KBM-7 (cell line): ENCODE data around the gene SEMA7A.
"Not testable (repeated sequence)": the region's sequence is repeated elsewhere in the genome, so short reads cannot be mapped to it uniquely, and the experiment has no call there.

ENCODE experiments used
- DNase-seq: peaks from one replicate; pipeline ENCODE4 v3.0.0-alpha.2; 2015
- in situ Hi-C: fragments of 300-500 bp; cut with MboI; formaldehyde crosslinking; loops from 2 replicates; pipeline ENCODE4 v1.14.3; 2020; ENCODE audit warnings: low sequenced_read_pairs, low pct_unique_long_range_greater_than_20kb, mixed read lengths

The SEMA7A gene

DNA sequence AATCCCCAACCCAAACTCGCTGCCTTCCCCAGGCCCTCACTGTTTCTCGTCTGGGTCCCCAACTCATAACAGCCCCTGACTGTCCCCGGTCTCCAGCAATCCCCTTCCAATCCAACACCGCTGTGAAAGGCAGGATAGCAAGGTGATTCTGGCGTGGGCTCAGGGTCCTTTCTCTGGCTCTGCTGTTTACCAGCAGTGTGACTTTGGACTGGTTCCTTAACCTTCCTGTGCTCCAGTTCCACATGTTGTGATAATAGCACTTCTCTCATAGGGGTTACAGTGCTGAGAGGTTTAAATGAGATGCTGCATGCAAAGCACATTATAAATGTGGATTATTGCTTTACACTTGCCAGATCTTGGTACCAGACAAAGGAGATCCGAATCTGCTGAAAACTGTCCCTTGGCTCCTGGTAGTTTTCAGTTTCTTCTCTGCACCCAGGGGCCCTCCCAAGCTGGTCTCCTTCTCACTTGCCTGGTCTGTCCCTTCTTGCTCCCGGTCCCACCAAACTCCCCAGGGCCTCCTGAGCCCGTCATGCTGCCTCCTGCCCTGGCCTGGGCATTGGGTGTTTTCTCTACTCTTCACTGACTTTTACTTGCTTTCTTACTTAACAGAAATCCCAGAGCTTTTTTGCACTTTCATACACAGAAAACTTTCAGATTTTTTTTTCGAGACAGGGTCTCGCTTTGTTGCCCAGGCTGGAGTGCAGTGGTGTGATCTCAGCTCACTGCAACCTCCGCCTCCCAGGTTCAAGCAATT lies 39.5 kb downstream of the SEMA7A start:
- in situ Hi-C loops: no loop called here
- DNase-seq: no peak

DNA sequence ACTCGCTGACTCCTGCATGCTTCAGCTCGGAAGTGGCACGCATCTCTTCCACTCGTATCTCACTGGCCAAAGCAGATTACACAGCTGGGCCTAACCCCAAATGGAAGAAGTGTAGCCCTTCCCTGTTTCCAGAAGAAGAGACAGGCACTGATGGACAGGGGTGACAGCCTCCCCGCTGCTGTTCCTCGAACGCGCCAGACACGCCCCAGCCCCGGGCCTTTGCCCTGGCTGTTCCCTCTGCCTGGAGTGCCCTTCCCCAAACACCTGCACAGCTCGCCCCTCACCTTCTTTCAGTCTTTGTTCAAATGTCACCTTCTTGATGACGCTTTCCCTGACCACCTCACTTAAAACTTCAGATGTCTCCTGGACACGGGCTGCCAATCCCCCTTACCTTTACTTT lies 40.3 kb downstream of the SEMA7A start:
- no peak for DNase-seq
- in situ Hi-C loops: no loop called here

DNA sequence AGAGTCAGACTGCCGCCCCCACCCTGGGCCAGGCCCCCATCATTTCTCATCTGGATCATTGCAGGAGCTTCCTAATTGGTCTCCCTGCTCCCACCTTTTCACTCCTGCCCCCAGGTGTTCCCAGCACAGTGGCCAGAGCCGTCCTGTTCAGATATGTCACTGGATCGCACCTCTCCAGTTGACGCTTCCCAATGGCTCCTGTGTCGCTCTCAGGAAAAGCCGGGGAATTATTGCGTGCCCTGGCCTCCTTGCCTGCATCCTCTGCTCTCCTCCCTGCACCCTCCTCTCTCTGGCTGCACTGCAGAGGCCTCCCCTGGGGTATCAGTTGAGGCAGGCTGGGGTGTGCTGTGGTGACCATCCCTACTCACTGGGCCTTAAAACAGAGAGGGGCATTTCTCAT lies 40.9 kb downstream of the SEMA7A start:
- in situ Hi-C loops: no loop called here
- DNase-seq: no peak

DNA sequence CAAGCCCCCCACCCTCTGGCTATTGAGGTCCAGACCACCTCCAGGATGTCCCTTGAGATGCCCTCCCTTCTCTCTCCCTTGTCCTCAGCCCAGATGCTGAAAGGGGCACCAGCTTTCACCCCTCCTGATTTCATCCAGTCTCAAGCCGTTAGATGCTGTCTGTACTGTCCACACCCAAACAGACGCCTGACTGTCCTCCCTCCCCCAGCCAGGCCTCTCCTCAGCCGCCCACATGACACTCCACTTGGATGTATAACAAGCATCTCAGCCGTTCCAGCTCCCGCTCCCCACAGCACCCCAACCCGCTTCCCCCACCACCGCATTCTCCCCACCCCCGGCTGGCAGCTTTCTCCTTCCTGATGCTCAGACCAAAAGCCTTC lies 41.3 kb downstream of the SEMA7A start:
- in situ Hi-C loops: no loop called here

DNA sequence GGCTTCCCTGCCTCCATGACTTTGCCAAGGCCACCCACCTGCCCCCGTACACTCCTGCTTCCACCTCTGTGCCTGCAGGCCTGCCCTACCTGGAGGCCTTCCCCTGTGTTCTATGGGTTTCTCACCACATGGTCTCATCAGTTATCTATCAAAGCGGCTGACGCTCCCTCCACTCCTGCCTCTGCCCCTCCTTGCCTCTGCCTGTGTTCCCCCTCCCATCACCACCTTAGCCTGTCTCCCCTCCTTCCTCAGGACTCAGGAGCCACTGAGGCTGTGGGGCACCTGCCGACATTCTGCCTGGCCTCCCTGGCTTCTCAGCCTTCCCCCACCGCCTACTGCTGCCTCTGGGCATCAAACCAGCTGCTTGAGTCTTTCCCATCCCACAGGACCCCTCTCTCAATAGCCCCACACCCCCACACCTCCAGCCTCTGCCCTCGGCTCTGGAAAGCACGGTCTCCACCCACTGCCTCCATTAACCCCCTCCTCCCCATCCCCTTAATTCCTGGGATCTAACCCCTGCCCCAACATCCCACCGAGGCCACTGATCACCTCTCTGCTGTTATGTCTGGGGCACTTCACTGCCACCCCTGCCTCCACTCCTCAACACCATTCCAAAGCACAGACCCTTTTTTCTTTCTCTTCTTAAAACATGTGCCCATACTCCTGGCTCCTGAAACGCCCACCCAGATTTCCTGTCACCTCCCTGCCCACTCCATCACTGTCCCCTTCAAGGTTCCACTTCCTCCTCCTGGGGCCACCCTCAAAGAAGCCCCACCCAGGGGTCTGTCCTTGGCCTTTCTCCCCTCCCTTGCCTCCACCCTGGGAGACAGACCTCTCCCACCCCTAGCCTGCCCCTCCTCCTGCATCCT lies 41.9 kb downstream of the SEMA7A start:
- no peak for DNase-seq
- in situ Hi-C loops: no loop called here

More for the DNA sequence above, 41.3 kb downstream of the SEMA7A start:
- no peak for DNase-seq

DNA sequence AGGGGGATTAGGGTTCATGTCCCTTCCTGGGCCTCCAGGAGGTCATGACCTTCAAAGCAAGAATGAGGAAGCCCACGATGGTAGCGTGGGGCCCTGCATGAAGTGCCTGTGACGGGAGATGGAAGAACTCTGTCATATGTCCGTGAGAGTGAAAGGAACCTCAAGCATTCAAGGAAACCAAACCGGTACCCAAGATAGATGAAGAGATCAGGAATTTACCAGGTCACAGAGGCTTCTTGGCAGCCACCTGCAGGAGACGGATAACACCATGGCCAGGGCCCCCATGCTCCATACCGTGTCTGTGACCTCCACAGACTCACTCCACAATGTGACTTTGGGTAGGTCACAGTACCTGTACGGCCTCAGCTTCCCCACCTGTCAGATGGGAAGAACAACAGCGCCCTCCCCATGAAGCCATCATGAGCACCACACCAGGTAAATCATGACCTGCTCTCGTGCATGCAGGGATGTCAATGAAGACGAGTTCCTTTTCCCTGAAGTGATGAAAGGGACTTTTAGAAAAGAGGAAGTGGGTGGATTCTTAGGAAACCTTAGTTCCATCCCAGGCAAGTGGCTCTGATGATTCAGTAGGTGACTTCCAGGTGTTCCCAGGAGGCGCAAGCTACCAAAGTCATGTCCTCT lies 43.0 kb downstream of the SEMA7A start:
- DNase-seq: peak; percentile 76
- in situ Hi-C loops: no loop called here

DNA sequence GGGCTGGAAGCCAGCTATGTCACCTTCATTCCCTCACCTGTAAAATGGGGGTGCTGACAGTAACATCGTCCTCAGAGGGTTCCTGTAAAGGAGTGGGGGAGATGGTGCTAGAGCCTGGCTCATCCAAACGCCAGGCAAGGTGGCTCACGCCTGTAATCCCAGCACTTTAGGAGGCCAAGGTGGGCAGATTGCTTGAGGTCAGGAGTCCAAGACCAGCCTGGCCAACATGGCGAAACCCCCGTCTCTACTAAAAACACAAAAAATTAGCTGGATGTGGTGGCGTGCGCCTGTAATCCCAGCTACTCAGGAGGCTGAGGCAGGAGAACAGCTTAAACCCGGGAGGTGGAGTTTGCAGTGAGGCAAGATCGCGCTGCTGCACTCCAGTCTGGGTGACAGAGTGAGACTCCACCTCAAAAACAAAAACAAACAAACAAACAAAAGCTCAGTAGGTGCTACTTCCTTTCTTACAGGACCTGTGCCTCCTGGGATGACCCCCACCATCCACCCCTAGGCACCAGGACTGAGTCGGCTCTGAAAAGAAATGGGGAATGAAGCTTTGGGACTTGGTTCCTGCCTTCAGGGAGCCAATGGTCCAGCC lies 43.6 kb downstream of the SEMA7A start:
- DNase-seq, in situ Hi-C loops: not testable (repeated sequence)

DNA sequence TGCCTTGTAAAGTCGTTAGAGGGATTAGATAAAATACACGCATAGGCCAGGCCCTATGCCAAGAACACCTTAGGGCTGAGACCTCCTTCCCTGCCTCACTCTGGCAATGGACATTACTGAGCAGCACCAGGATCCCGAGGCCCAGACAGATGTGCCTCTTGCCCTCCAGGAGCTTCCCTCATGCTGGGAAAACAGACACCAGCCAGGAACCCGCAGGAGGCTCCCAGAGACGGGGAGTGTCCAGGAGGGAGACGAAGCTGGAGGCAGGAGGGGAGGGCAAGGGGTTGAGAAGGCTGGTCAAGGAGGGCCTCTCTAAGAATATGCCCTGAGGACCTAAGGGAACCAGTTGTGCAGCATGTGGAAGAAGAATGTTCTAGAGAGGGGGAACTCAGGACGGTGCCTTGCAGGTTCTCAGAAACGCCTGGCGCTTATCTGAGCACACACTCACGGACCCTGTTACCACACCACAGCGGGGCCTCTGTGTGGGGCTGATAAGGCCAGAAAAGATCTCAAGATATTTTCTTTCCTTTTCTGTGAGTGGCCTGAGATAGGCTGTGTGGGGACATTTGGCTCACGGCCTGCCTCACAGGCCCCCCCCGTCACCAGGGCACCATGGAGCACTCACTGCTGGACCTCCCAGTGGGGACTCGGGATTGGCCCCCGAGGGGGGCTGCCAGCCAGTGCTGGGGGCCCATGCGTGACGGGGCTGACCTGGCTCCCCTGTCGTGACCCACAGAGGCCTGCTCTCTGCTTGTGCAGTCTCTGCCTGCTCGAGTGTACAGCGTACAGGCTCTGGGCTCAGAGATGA lies 44.3 kb downstream of the SEMA7A start:
- in situ Hi-C loops: loop anchor here (10.0 kb wide), 2 partner anchors 45 to 235 kb away; partner anchors contain the start of gene SEMA7A
- DNase-seq: peak; percentile 97

DNA sequence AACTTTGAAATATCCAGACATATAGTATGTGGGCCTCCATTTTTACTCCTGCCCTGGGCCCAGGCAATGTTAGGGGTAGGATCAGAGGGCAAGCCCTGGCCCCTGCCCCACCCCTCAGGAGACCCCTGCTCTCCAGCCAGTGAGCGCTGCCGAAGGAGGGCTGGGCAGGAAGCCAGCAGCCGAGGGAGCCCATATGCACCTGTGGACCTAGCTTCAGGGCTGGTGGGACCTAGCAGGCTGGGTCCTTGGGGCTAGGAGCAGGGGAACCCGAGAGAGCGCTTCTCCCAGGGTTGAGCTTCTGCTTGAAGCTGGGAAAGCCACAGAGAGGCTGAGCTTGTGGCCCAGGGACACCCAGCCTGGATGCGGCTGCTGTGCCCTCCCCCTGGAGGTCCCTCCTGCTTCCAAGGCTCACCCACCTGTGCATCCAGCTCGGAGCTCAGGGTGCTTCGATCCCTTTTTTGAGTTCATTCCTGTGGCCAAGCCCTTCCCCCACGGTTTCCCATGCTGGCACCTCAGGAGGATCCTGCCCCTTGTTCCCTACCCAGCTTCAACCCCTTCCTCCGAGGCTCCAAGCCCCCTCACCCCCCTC lies 45.3 kb downstream of the SEMA7A start:
- DNase-seq: no peak
- in situ Hi-C loops: loop anchor here (10.0 kb wide), 2 partner anchors 46 to 236 kb away; partner anchors contain the start of gene SEMA7A

DNA sequence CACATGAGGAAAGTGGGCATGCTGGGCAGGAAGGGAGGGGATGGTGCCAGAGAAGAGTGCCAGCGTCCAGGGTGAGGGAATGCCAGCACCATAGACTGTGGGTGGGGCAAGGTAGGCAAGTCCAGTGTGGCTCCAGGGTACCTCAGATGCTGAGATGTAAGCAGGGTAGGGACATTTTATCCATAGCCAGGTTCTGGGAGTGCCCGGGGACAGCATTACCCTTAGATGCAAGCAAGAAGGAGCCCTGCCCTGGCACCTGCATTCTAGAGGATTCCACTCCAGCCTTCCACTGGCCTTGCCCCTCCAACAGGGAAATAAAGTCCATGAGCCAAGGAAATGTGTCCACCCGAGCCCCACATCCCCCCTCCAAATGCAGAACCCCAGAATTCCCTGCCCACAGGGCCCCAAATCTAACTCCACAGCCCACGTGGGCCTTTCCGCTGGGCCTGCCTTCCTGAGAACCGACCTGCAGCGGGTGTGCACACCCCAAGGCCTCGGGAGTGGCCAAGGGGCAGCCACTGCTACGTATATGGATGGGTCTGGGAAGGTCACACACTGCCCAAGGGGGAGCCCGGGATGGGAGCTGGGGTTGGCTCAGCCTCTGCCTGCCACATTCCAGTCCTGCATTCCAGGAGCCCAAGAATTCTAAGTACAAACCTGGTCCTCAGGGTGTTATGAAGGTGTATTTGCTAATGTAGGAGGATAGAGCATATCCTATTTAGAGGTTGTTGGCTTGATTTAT lies 46.0 kb downstream of the SEMA7A start:
- DNase-seq: no peak
- in situ Hi-C loops: loop anchor here (10.0 kb wide), 2 partner anchors 47 to 237 kb away; partner anchors contain the start of gene SEMA7A

DNA sequence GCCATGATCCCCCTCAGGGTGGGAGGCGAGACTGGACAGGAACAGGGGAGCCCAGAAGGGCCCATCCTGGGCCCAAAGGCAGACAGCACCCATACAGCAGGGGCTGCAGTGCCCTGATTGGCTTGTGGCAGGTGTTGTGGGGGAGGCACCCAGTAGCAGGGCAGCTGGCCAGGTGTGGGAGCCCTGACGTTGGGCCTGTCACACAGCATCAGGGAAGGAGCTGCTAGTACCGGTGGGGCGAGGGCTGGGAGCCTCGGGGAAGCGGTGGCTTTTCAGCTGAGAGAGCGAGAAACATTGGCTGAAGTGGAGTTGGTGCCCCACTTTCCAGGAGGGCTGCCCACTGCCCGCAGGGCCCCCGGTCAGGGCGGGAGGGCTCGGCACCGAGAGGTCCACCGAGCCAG lies 46.6 kb downstream of the SEMA7A start:
- in situ Hi-C loops: loop anchor here (10.0 kb wide), 2 partner anchors 48 to 238 kb away; partner anchors contain the start of gene SEMA7A
- DNase-seq: no peak

DNA sequence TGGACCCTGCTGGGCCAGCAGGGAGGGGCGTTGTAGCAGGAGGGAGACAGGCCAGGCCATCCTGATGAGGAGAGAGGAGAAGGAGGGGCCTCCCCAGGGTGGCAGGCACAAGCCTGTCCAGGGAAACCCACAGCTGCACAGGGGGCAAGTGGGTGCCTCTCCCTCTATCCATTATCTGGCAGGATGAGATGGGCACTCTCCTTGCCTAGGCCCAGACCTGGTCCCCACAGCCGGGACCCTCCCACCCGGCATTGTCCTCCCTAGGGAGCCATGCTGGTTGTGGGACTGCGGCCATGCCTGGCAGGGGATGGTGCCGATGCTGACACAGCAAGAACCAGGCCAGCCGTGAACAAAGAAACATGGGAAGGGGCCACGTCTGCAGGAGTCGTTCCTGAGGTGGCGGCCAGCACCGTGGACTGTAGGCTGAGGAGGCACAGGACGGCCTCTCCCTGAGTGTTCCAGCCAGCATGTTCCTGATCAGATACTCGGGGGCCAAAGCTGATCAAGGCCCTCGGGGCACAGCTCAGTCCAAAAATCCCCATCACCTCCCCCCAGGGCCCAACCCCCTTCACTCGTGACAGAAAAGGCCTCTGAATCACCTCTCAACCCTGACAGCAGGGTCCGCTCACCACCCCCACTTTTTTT lies 47.1 kb downstream of the SEMA7A start:
- in situ Hi-C loops: loop anchor here (10.0 kb wide), 2 partner anchors 48 to 238 kb away; partner anchors contain the start of gene SEMA7A
- DNase-seq: no peak

DNA sequence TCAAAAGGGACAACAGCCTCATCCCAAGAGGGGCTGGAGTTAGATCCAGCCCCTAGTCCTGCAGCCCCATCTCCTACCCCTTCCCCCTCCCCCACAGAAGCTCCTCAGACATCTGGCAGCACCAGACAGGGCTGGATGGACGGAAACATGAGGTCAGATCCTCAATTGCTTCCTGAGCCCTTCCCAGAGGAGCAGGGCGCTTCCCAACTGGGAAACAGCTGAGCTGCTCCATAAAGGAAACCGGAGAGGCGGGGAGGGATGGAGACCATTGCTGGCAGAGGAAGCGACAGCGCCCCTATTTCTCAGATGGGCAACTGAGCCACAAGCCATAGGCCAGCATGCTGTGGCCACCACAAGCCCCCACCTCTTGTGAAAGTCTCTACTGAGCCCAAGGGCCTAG lies 48.0 kb downstream of the SEMA7A start:
- in situ Hi-C loops: loop anchor here (10.0 kb wide), 2 partner anchors 49 to 239 kb away; partner anchors contain the start of gene SEMA7A
- no peak for DNase-seq

DNA sequence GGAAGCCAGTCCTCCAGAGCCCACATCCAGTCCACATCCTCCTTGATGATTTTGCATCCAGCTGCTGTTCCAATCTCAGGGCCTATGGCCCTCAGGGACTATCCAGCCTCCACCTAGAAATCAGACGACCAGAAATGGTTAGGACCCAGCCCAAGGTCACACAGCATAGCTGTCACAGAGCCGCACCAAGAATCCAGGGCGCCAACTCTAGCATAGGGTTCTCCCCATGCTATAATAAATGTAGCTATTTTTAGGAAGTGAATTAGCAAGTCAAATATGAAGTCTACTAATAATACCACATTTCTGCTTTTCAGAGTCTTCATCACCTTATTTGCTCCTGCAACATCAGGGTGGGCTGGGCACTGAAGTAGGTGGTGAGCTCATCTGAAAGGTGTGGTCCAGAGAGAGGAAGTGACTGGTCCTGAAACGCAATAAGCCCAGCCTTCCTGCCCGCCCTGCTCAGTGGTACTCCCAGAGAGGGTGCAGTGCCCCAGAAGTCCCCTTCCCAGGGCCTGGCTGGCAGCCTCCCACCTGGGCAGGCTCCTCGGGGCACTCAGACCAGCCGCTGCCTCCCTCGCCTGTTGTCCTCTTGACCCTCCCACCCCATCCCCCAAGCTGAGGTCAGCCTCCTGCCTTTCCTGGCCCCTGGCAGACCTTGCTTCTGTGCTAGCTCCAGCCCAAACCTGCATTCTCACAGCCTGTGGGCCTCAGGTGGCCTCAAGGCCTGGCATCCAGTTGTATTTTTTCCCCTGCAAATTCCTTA lies 48.7 kb downstream of the SEMA7A start:
- in situ Hi-C loops: loop anchor here (10.0 kb wide), 2 partner anchors 50 to 240 kb away; partner anchors contain the start of gene SEMA7A
- peak; percentile 64 for DNase-seq

DNA sequence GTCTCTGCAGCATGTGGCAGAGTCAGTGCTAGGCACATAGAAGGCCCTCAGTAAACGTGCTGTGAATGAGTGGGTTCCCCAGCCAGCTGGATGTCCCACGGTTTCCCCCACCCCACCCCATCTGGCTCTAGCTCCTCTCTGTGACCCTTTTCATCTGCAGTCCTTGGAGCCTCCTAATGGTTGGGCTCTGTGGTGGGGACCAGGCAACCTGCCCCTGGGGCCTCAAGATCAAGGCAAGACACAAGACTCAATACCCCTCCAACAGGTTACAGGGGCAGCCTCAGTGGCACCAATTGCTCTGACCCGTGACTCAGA lies 49.2 kb downstream of the SEMA7A start:
- in situ Hi-C loops: loop anchor here (10.0 kb wide), 2 partner anchors 50 to 240 kb away; partner anchors contain the start of gene SEMA7A

More for the DNA sequence above, 49.2 kb downstream of the SEMA7A start:
- no peak for DNase-seq
